Measurements from ENCODE around the gene ZNF728. TPM values are rescaled to one million over a fixed set of nuclear protein-coding genes. Genes with fewer than 3 reads are reported as not detected.

ZNF728 gene
- not detected for total RNA-seq

DNA sequence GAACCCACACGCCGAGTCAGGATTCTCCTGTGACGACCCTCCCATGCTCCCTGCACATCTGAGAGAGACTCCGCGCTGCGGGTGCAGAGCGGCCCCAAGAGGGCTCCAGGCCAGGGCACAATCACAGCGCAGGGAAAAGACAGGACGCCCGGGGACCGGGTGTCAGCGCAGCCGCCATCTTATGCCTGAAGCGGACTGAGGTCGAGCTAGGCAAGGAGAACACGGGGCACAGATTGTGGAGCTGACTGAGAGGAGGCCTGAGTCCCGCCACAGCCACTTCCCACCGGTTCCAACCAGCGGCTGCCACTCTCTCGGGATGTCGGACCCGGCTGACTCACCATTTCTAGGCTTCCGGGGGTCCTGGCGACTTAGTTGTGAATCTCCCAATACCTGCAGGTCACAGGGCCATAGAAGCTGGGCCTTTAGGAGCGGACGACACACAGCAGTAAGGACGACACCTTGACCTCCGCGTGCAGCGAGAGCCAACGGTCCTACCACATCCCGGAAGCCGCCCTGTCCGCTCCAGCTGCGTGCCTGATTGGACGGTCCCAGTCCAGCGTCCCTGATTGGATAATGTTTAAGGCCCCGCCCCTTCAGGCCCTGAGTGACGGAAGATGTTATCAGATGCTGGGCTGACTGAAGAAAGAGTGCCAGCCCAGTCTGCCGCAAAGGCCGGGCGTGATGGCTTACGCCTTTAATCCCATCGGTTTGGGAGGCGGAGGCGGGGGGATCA is at the start of gene ZNF728:
Gene ZNF728, minus strand, starts transcription at position 487 of the 733 bp plus-strand sequence. Its CDS starts 146 bp downstream, at position 341.

Small RNA genes lying within 50 kb of the gene (small RNA-seq; reads per million reads assigned to genes)
- 0 reads per million in 2 donors for gene AC022145.2

Other genes starting within 250 kb of the ZNF728 start
- gene ZNF99, start 219.0 kb downstream of the ZNF728 start, total RNA-seq: not detected
- not detected for gene ZNF723, start 170.9 kb downstream of the ZNF728 start, total RNA-seq
- 1 to 10 TPM; 1.0 to 4.7 TPM for gene ZNF730, start 113.8 kb upstream of the ZNF728 start, total RNA-seq
- 1 to 10 TPM; 4.1 to 8.7 TPM for gene ZNF724, start 247.2 kb upstream of the ZNF728 start, total RNA-seq